ENCODE results near the gene VAPA.
"Not testable (repeated sequence)": the region's sequence is repeated elsewhere in the genome, so short reads cannot be mapped to it uniquely, and the experiment has no call there.

- TF ChIP-seq POLR2A, CTCF, EP300 (IDR thresholded peaks at IDR 0.05): not testable (repeated sequence)
Measured at GRCh38 chr18:9912285-9912684, 1.5 kb upstream of the VAPA start.
